Stimulated activated CD8-positive, alpha-beta memory T cell treated with anti-CD3 and anti-CD28 coated beads, Interleukin-4, amount 100 ng/mL, for 48 hours (primary cell): ENCODE data around the gene VSIR.

Experiments used
- DNase-seq: peaks from one replicate; pipeline ENCODE4 v3.0.0-alpha.2; 2020

The VSIR gene

GRCh38 chr10:71782221-71782916 lies 9.0 kb upstream of the VSIR start:
- no peak for DNase-seq

- no peak for DNase-seq
Observed at GRCh38 chr10:71780719-71781118, 7.4 kb upstream of the VSIR start.

DNA sequence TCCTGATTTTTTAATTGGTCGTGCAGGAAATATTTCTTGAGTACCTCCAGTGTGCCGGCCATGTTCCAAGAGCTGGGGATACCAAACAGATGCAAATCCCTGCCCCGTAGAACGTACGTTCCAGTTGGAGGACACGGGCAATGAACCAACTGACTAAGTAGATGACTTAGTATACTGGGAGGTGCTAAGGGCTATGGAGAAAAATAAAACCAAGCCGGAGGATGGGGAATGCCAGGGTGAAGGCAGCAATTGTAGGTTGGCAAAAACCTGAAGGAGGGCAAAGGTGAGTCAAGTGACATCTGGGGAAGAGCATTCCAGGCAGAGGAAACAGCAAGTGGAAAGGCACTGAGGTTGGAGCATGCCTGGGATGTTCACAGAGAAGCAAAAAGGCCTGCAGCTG lies 6.8 kb upstream of the VSIR start:
- DNase-seq: no peak

DNA sequence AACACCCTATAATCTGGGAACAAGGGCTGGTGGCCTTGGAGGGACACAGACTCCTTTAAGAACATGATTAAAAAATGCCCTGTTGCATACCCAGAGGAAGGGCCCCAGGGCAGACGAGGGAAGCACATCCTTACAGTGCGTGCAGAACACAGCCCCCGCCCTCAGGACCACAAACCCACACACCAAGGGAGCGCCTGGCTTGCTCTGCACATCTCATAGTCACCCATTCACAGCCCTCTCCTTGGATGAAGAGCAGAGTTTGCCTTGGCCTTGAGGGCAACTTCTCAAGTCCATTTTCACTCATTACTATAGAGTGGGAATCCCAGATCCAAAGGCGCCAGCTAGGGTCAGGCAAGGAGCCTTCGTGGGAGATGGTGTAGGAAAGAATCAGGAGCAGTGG lies 6.3 kb upstream of the VSIR start:
- no peak for DNase-seq

DNA sequence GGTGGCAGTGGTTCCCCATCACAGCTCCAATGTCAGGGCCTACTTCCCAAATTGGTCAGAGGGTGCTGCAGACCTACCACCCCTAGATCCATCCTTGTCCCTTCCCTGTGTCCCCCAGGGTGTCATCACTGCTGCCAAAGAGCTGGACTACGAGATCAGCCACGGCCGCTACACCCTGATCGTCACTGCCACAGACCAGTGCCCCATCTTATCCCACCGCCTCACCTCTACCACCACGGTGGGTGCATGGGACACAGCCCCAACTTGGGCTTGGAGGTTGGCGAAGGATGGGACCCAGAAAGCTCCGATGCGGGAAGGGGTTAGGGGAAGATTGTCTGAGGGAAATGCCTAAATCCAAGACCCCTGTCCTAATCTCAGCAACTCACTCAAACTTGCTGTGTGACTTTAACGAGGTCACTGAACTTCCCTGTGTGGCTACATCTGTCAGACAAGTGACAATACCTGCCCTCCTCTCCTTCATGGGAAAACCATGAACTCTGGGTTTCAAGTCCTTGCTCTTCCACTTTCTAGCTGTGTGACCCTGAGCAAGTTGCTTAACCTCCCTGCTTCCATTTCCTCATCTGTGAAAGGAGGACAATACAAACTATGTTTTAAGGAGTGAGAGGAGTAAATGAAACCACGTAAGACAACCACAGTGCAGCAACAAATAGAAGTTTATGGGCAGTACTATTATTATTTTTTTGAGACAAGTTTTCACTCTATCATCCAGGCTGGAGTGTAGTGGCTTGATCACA lies 4.9 kb upstream of the VSIR start:
- no peak for DNase-seq

DNA sequence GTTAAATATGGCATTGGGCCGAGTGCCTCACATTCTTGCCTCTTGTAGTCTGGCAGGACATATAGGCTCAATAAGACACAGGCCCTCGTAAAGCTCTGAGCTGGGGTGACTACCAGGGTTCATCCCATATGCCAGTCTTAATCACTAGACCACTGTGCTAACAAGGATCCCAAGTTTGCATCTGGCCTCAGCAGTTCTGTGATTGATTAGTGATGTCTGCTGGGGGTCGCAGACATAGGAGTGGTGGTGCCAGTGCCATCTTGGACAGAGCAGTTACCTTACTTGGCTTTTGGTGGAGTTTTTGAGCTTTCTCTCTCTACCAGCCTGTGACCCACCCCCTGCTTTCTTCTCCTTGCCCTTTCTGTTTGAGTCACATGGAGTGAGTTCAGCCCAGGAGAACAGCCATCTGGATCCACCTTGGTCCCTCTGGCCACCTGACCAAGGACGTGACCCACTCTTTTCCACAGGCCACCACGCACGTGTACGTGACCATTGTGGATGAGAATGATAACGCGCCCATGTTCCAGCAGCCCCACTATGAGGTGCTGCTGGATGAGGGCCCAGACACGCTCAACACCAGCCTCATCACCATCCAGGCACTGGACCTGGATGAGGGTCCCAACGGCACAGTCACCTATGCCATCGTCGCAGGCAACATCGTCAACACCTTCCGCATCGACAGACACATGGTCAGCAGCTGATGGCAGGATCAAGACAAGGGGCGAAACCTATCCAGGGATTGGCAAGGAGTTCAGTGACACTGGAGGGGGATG lies 4.1 kb upstream of the VSIR start:
- no peak for DNase-seq

- DNase-seq: no peak
Observed at GRCh38 chr10:71776481-71776925, 3.2 kb upstream of the VSIR start.

- no peak for DNase-seq
Observed at GRCh38 chr10:71774916-71775702, 1.8 kb upstream of the VSIR start.

DNA sequence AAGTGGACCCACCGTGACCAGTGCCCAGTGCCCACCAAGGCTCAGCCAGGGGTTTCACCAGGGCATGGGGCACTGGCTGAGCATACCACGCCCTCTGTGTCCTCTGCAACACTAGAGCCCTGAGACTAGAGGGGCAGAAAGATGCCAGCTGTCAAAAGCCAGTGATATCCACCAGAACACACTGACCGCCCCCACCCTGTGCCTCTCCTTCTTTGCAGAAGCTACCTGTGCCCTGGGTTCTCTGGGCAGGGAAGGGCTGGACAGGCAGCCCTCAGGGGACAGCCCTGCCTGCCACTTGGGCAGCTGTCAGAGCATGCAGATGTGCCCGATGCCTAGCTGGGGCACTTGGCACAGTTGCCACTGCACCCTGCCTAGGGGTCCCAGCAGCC lies 494 bp downstream of the VSIR start:
- DNase-seq: peak; percentile 40

DNA sequence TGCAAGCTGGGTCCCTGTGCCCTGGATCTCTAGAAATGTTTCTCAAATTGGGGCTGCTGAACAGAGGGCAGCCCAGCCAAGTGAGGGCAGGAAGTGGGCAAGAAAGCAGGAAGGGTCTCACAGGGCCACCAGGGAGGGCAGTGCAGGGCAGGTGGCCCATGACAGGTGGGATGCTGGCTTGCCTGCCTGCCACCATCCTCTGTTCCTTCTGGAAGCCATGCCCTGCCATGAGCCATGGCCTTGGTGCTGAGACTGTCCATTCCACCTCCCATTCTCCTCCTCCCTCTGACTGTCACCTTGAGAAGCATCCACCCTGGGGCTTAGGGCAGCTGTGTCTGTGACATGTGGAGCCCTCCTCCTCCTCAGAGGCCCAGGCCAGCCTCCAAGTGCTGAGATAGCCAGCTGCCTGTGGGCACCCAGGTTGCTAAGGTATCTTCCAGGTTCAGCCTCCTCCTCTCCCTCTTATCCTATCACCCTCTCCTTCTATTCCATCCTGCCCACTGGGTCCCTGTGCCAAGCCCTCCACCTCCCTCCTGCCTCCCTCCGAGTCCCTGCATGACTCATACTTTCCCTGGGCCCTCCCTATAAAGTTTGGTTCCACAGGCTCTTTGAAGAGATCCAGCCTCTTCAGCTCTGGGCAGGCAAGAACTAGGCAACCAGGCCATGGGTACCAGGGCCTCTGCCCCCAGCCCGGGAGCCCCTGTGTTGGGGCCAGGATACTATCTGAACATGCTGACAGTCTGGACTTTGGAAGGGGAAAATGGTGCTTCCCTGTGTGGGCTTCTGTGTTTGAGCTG lies 1.3 kb downstream of the VSIR start:
- DNase-seq: peak; percentile 57

GRCh38 chr10:71771204-71771603 lies 2.1 kb downstream of the VSIR start:
- DNase-seq: no peak

- no peak for DNase-seq
Observed at GRCh38 chr10:71770789-71771188, 2.5 kb downstream of the VSIR start.

GRCh38 chr10:71770255-71770654 lies 3.1 kb downstream of the VSIR start:
- DNase-seq: no peak

- DNase-seq: peak; percentile 52
Observed at GRCh38 chr10:71769279-71769823, 4.0 kb downstream of the VSIR start.

DNA sequence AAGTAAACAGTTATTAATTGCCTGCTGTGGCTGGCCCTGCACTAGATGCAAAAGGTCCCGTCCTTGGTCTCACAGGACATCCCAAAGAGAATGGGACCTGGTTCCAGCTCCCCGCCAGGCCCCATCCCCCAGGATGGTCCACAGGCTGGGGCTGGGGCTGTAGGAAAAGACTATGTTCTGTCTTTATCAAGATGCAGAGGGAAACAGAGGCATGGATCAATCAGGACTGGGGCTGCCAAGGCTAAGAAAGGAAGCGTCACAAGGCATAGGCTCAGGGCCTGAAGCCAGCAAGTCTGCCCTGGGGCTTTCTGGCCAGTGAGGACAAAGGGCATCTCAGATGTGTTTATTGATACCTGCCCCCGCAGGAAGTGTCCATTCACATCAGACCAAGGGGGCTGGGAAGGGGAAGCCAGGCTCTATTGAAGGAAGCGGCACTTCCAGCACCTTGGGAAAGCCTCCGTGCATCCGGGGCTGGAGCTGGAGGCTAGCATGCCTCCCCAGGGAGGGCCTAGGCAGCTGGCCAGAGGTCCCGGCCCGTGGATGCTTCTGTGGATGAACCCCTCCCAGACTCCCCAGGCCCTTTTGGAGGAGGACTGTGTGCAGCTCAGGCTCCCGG lies 5.8 kb downstream of the VSIR start:
- DNase-seq: no peak

DNA sequence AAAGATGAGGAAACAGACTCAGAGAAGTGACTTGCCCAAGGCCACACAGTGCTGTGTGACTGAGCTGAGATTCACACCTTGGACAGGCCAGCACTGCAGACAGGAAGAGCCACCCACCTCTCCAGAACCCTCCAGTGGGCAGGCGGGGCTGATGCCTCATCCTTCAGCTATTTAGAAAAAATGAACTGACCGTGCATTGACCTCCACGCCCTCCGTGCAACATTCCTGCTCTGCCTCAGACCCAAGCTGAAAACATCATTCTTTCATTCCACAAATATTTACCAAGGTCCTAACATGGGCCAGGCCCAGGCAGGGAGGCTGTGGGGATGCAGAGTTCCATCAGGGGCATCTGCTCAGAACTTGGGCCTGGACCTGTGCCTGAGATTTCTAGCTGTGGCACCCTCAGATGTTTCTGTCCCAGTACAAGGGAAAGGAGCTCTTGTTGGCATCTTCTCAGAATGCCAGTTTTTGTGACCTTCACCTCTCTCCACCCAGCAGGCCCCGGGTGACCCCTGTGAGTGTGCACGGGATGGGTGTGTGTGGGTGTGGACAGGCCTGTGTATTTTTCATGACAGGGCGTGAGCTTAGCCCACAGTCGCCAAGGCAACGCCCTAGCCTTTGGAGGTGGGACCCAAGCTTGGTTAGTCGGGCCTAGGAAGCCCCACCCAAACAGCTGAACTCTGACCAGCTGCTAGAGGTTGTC lies 6.5 kb downstream of the VSIR start:
- DNase-seq: peak; percentile 61

DNA sequence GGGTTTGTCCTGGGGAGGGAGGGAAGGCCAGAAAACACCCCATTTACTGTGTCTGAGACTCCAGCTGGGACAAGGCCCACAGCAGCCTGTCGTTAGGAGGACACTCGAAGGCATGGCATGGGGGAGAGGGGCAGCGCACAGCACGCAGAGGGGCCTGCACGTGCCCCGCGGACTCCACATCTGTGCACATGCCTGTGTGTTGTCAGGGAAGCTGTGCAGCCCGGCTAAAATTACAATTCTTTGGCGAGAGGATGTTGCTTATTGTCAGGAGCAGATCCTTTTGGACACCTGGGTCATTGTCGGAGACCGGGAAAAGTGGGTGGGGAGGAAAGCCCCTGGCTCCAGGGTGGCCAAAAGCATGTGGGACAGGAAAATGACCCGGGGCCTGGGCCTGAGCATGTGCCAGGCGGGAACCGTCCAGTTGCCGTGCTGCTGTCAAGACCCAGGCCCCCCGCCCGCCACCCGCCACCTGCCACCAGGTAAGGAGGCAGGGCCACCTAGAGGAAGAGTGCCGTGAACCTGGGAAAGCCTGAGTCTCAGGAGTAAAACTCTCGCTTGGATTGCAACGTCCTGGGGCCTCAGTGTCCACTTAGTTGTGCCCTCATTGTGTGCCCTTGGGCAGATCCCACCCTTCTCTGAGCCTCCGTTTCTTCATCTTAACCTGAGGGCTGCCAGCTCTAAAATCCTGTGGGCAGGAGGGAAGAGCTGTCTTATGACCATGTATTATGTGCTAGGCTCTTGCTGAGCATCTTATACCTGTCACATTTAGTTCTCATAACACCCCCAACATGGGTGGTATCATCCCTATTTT lies 7.2 kb downstream of the VSIR start:
- no peak for DNase-seq

- DNase-seq: no peak
Observed at GRCh38 chr10:71765176-71765904, 8.0 kb downstream of the VSIR start.
